ENCODE results near the gene BAIAP2L1.
"Not testable (repeated sequence)": the region's sequence is repeated elsewhere in the genome, so short reads cannot be mapped to it uniquely, and the experiment has no call there.

BAIAP2L1 gene

DNA sequence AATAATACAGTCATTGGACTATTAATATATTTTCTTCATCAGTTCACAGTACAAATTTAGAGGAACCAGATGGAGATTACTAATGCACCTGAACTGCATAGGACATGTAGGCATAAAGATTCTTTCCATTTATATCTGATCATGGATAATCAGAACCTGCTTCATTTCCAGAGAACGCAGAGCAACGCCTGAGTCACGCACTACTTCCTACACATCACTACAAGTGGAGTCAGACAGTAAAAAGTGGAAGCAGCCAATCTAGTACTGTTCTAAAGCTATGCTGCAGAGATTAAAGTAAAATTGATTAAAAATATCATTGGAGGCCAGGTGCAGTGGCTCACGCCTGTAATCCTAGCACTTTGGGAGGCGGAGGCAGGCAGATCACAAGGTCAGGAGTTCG, 76.1 kb downstream of the BAIAP2L1 start:
- H3K4me3 ChIP-seq (ENCODE audit: low read depth, low read length) = no peak overlapping the region
- no peak for DNase-seq (ENCODE audit: low read depth, low spot score)
- in situ Hi-C loops (cut with HindIII; ENCODE audit: low sequenced_read_pairs) = no loop called here
- TF ChIP-seq, protein P1, sequence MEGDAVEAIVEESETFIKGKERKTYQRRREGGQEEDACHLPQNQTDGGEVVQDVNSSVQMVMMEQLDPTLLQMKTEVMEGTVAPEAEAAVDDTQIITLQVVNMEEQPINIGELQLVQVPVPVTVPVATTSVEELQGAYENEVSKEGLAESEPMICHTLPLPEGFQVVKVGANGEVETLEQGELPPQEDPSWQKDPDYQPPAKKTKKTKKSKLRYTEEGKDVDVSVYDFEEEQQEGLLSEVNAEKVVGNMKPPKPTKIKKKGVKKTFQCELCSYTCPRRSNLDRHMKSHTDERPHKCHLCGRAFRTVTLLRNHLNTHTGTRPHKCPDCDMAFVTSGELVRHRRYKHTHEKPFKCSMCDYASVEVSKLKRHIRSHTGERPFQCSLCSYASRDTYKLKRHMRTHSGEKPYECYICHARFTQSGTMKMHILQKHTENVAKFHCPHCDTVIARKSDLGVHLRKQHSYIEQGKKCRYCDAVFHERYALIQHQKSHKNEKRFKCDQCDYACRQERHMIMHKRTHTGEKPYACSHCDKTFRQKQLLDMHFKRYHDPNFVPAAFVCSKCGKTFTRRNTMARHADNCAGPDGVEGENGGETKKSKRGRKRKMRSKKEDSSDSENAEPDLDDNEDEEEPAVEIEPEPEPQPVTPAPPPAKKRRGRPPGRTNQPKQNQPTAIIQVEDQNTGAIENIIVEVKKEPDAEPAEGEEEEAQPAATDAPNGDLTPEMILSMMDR (IDR thresholded peaks at IDR 0.05; ENCODE audit: low read depth, low read length) = no peak

DNA sequence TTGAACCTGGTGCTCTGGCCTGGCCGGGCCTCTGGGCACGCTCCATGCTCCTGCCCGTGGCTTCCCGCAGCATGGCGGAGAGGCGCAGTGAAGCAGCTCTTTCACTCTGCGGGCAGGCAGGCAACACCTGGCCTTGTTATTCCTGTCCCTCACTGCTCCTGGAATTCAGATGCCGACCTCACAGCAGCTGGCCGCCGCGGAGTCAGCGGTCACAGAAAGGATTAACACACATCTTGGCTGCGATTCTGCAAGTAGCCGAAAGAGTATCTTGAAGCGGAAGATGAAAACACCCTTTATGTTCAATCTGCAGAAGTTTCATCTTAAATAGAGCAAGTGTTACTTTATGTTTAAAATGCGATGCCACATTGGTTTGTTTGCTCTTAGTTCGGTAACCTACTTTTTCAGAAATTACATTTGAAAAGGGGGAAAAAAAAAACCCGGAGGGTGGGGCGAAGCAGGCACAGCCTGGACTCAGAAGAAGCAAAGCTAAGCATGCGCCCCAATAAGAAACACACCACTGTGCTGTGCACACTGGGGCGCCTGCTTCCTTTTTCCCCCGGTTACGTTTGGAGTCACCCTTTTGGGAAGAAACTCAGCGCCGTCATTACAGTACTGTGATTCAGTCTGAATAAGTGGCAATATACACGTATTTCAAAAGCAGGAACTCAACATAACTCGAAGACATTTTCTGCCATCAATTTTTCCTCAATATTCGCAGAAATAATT, 77.1 kb downstream of the BAIAP2L1 start:
- TF ChIP-seq, protein P1 (IDR thresholded peaks at IDR 0.05; ENCODE audit: low read depth, low read length) = no peak
- DNase-seq (ENCODE audit: low read depth, low spot score) = peak; percentile 81
- H3K4me3 ChIP-seq (ENCODE audit: low read depth, low read length) = peak overlapping the region; percentile 14
- in situ Hi-C loops (cut with HindIII; ENCODE audit: low sequenced_read_pairs) = no loop called here

DNA sequence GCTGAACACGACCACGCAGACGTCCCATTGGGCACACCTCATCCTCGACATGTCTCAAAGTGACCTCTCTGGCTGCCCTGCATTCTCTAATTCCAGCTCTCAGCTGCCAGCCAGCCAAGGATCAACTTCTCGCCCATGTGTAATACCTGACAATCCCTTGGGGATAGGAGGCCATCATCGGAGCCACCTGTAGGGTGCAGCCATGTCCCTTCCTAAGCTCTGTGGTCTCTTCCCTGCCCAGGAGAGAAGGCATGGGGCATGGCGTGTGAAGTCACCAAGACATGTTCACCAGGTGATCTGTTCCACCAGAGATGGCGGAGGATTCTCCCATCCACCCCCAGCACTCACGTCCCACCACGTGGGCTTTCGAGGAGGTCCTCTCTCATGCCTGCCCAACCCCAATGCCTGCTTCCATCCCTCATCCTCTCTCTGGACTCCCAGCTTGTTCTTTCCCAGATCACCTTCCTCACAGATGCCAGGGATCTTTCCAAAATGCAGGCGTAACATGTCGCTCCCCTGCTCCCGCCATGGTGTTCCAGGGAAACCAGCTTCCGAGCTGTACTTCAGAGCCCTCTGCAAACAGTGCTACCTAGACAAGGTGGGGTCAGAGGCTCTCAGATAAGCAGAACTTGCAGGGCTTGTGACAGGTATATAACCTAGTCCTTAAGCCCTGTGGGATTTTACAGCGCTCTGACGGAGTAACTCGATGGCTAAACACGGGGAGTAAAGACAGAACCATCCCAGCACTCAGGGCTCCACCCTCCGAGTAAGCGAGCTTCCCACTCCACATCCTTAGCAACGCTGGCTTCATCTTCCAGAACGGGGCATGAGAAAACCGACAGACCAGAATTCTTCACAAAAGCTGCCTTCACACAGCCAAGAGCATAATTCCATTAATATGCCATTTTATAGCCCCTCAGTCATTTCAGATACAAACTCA, 78.3 kb downstream of the BAIAP2L1 start:
- in situ Hi-C loops (cut with HindIII; ENCODE audit: low sequenced_read_pairs) = no loop called here
- TF ChIP-seq, protein P1 (IDR thresholded peaks at IDR 0.05; ENCODE audit: low read depth, low read length) = no peak
- no peak overlapping the region for H3K4me3 ChIP-seq (ENCODE audit: low read depth, low read length)
- DNase-seq (ENCODE audit: low read depth, low spot score) = peak; percentile 20

GRCh38 chr7:98321301-98321700, 79.6 kb downstream of the BAIAP2L1 start:
- in situ Hi-C loops (cut with HindIII; ENCODE audit: low sequenced_read_pairs) = no loop called here
- H3K4me3 ChIP-seq (ENCODE audit: low read depth, low read length) = no peak overlapping the region
- TF ChIP-seq, protein P1 (IDR thresholded peaks at IDR 0.05; ENCODE audit: low read depth, low read length) = no peak
- DNase-seq (ENCODE audit: low read depth, low spot score) = no peak

DNA sequence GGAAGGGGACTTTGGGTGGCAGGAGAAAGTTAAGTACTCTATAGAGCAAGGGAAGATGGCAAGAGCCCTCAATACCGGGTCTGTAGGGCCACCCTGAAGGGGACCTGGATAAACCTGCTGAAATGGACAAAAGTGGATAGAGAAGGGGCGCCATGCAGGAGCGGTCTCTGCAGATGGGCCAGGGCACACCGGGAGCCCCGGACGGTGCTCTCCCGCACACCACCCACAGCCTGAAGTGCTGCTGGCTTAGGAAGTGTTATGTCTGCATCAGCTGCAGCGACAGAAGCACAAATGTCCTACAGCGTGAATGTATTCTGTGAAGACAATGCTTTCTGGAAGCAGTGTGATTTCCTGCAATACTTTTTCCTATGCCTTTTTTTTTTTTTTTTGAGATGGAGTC, 81.7 kb downstream of the BAIAP2L1 start:
- no peak for DNase-seq (ENCODE audit: low read depth, low spot score)
- in situ Hi-C loops (cut with HindIII; ENCODE audit: low sequenced_read_pairs) = no loop called here
- TF ChIP-seq, protein P1 (IDR thresholded peaks at IDR 0.05; ENCODE audit: low read depth, low read length) = no peak
- H3K4me3 ChIP-seq (ENCODE audit: low read depth, low read length) = no peak overlapping the region

GRCh38 chr7:98317366-98318040, 83.4 kb downstream of the BAIAP2L1 start:
- no peak for DNase-seq (ENCODE audit: low read depth, low spot score)
- TF ChIP-seq, protein P1 (IDR thresholded peaks at IDR 0.05; ENCODE audit: low read depth, low read length) = no peak
- in situ Hi-C loops (cut with HindIII; ENCODE audit: low sequenced_read_pairs) = no loop called here
- H3K4me3 ChIP-seq (ENCODE audit: low read depth, low read length) = no peak overlapping the region

DNA sequence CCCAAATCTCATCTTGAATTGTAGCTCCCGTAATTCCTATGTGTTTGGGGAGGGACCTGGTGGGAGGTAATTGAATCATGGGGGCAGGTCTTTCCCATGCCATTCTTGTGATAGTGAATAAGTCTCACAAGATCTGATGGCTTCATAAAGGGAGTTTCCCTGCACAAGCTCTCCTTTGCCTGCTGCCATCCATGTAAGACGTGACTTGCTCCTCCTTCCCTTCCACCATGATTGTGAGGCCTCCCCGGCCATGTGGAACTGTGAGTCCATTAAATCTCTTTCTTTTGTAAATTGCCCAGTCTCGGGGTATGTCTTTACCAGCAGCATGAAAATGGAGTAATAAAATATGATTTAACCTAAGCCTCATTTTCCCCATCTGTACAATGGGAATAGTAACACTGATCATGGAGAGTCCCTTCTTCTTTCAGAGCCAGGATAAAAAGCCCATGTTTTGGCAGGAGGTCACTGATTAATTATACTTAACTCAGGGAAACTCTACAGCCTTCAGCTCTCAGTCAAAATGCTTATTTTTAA, 84.8 kb downstream of the BAIAP2L1 start:
- DNase-seq (ENCODE audit: low read depth, low spot score); H3K4me3 ChIP-seq (ENCODE audit: low read depth, low read length); in situ Hi-C loops (cut with HindIII; ENCODE audit: low sequenced_read_pairs): not testable (repeated sequence)
